ENCODE measurements around the gene CPNE6.

The CPNE6 gene

GRCh38 chr14:24084440-24084839 lies 13.1 kb downstream of the CPNE6 start:
- Histone ChIP-seq H3K9ac (no peak overlapping the region), H3K9me3 (no peaks in the 10 kb centered on the region), H4K20me1 (no peaks in the 10 kb centered on the region), H3K4me3 (no peak overlapping the region), H3K27ac (no peak overlapping the region), H3K27me3 (peaks cover 9% of the 10 kb centered on the region; the same call in 1 of the 2 replicates), H3K36me3 (no peaks in the 10 kb centered on the region), H3K4me2 (no peak overlapping the region), H3K4me1 (peaks cover 36% of the 10 kb centered on the region)
- no peak for TF ChIP-seq Cebpa-rat (IDR thresholded peaks at IDR 0.05)

- H3K4me3 ChIP-seq = no peak overlapping the region
- TF ChIP-seq Cebpa-rat (IDR thresholded peaks at IDR 0.05) = no peak
These were observed 13.9 kb downstream of the CPNE6 start for GRCh38 chr14:24085215-24085614.

GRCh38 chr14:24086193-24086955 lies 15.0 kb downstream of the CPNE6 start:
- Histone ChIP-seq H3K4me2 (no peak overlapping the region), H3K27me3 (peaks cover 9% of the 10 kb centered on the region; the same call in 1 of the 2 replicates), H3K4me3 (no peak overlapping the region), H3K4me1 (peaks cover 31% of the 10 kb centered on the region), H3K27ac (no peak overlapping the region), H3K9me3 (no peaks in the 10 kb centered on the region), H4K20me1 (no peaks in the 10 kb centered on the region), H3K9ac (no peak overlapping the region), H3K36me3 (no peaks in the 10 kb centered on the region)
- TF ChIP-seq Cebpa-rat (IDR thresholded peaks at IDR 0.05) = no peak

More at GRCh38 chr14:24085215-24085614, 13.9 kb downstream of the CPNE6 start:
- Histone ChIP-seq H3K27me3 (peaks cover 9% of the 10 kb centered on the region; the same call in 1 of the 2 replicates), H3K9ac (no peak overlapping the region), H3K4me1 (peaks cover 31% of the 10 kb centered on the region), H4K20me1 (no peaks in the 10 kb centered on the region), H3K4me2 (no peak overlapping the region), H3K9me3 (no peaks in the 10 kb centered on the region), H3K36me3 (no peaks in the 10 kb centered on the region), H3K27ac (no peak overlapping the region)

GRCh38 chr14:24087004-24087403 lies 15.6 kb downstream of the CPNE6 start:
- Histone ChIP-seq H3K4me1 (peaks cover 25% of the 10 kb centered on the region), H3K27me3 (peaks cover 5% of the 10 kb centered on the region; the same call in 1 of the 2 replicates), H3K9ac (no peak overlapping the region), H3K9me3 (no peaks in the 10 kb centered on the region), H3K4me3 (no peak overlapping the region), H3K36me3 (no peaks in the 10 kb centered on the region), H3K4me2 (no peak overlapping the region), H4K20me1 (no peaks in the 10 kb centered on the region), H3K27ac (no peak overlapping the region)
- no peak for TF ChIP-seq Cebpa-rat (IDR thresholded peaks at IDR 0.05)

GRCh38 chr14:24088095-24088494 lies 16.7 kb downstream of the CPNE6 start:
- H3K27ac ChIP-seq = no peak overlapping the region
- no peaks in the 10 kb centered on the region for H4K20me1 ChIP-seq
- no peaks in the 10 kb centered on the region for H3K36me3 ChIP-seq
- no peak overlapping the region for H3K4me3 ChIP-seq
- no peak overlapping the region for H3K4me2 ChIP-seq
- no peak for TF ChIP-seq Cebpa-rat (IDR thresholded peaks at IDR 0.05)
- H3K4me1 ChIP-seq = peaks cover 31% of the 10 kb centered on the region
- H3K9me3 ChIP-seq = no peaks in the 10 kb centered on the region
- H3K27me3 ChIP-seq = no peaks in the 10 kb centered on the region
- H3K9ac ChIP-seq = no peak overlapping the region

- Histone ChIP-seq H3K36me3 (no peaks in the 10 kb centered on the region), H3K27me3 (no peaks in the 10 kb centered on the region), H3K9ac (no peak overlapping the region), H3K9me3 (no peaks in the 10 kb centered on the region), H4K20me1 (no peaks in the 10 kb centered on the region), H3K4me1 (peaks cover 30% of the 10 kb centered on the region), H3K4me2 (no peak overlapping the region), H3K4me3 (no peak overlapping the region), H3K27ac (no peak overlapping the region)
- no peak for TF ChIP-seq Cebpa-rat (IDR thresholded peaks at IDR 0.05)
These were observed 18.5 kb downstream of the CPNE6 start for GRCh38 chr14:24089890-24090289.

- no peak for TF ChIP-seq Cebpa-rat (IDR thresholded peaks at IDR 0.05)
- H3K36me3 ChIP-seq = peaks cover 8% of the 10 kb centered on the region
- H3K4me3 ChIP-seq = no peak overlapping the region
- H3K27ac ChIP-seq = no peak overlapping the region
- H4K20me1 ChIP-seq = no peaks in the 10 kb centered on the region
- H3K9ac ChIP-seq = no peak overlapping the region
- H3K4me1 ChIP-seq = peaks cover 52% of the 10 kb centered on the region
- peak overlapping the region; percentile 95; the same call in 1 of the 2 replicates for H3K4me2 ChIP-seq
- no peaks in the 10 kb centered on the region for H3K27me3 ChIP-seq
- H3K9me3 ChIP-seq = no peaks in the 10 kb centered on the region
These were observed 20.7 kb downstream of the CPNE6 start for GRCh38 chr14:24092110-24092504.

- H3K9me3 ChIP-seq = no peaks in the 10 kb centered on the region
- H3K4me3 ChIP-seq = no peak overlapping the region
- H3K4me1 ChIP-seq = peaks cover 52% of the 10 kb centered on the region
- no peaks in the 10 kb centered on the region for H3K27me3 ChIP-seq
- H3K27ac ChIP-seq = peak overlapping the region; percentile 98; the same call in 1 of the 2 replicates
- no peak for TF ChIP-seq Cebpa-rat (IDR thresholded peaks at IDR 0.05)
- H3K9ac ChIP-seq = no peak overlapping the region
- H3K4me2 ChIP-seq = peak overlapping the region; percentile 95
- H3K36me3 ChIP-seq = peaks cover 13% of the 10 kb centered on the region
- no peaks in the 10 kb centered on the region for H4K20me1 ChIP-seq
These were observed 21.3 kb downstream of the CPNE6 start for GRCh38 chr14:24092505-24093206.

GRCh38 chr14:24093207-24093900 lies 22.0 kb downstream of the CPNE6 start:
- no peaks in the 10 kb centered on the region for H4K20me1 ChIP-seq
- peak overlapping the region; percentile 95 for H3K9ac ChIP-seq
- peaks cover 20% of the 10 kb centered on the region for H3K36me3 ChIP-seq
- H3K4me1 ChIP-seq = peaks cover 52% of the 10 kb centered on the region
- no peaks in the 10 kb centered on the region for H3K27me3 ChIP-seq
- H3K9me3 ChIP-seq = no peaks in the 10 kb centered on the region
- peak overlapping the region; percentile 98 for H3K27ac ChIP-seq
- H3K4me3 ChIP-seq = peak overlapping the region; percentile 82
- no peak for TF ChIP-seq Cebpa-rat (IDR thresholded peaks at IDR 0.05)
- peak overlapping the region; percentile 95 for H3K4me2 ChIP-seq

Measured in BLaER1 (cell line).